K562 (cell line): ENCODE measurements around the gene SCMH1. TPM values are rescaled to one million over a fixed set of nuclear protein-coding genes. Genes with fewer than 3 reads are reported as not detected.
A peak's percentile ranks its signal among the peaks of the same experiment; 100 is the strongest.

Experiments used
- ARID2 ChIP-seq: fragments of 450-650 bp; IDR thresholded peaks from 2 replicates; pipeline ENCODE4 v1.6.1; 2017; ENCODE audit warnings: antibody characterized with exemption, mild to moderate bottlenecking
- BRD4 ChIP-seq: fragments of 200-600 bp; sonication (generic); IDR thresholded peaks from 2 replicates; pipeline ENCODE4 v1.6.1; 2017; ENCODE audit warnings: inconsistent platforms
- BRF2 ChIP-seq: IDR thresholded peaks from 3 replicates; pipeline ENCODE4 v1.6.1; 2011; ENCODE audit warnings: borderline replicate concordance, mild to moderate bottlenecking; ENCODE audit not compliant: insufficient read length, insufficient read depth
- E2F6 ChIP-seq, 2 experiments: IDR thresholded peaks; 2 replicates each; pipeline ENCODE4 v1.6.1; 2011; ENCODE audit warnings: borderline replicate concordance in 1 of 2, control low read depth in 1 of 2, low read depth in 1 of 2, low read length in 1 of 2, mild to moderate bottlenecking in 1 of 2, mixed read lengths in 1 of 2, moderate library complexity in 1 of 2; ENCODE audit not compliant: insufficient read depth in 1 of 2, insufficient read length in 1 of 2, poor library complexity in 1 of 2, severe bottlenecking in 1 of 2; ENCODE audit errors: extremely low read depth in 1 of 2
- ELF1 ChIP-seq: fragments of 200-800 bp; sonication (Bioruptor generic); IDR thresholded peaks from 2 replicates; pipeline ENCODE4 v1.6.1; 2016; ENCODE audit warnings: missing genetic modification characterization, missing compliant biosample characterization
- EP400 ChIP-seq: fragments of 450-650 bp; IDR thresholded peaks from 2 replicates; pipeline ENCODE4 v1.6.1; 2017; ENCODE audit warnings: antibody characterized with exemption, mild to moderate bottlenecking, moderate library complexity
- HIVEP1 ChIP-seq: fragments of 250-450 bp; sonication (Bioruptor Pico); IDR thresholded peaks from 2 replicates; pipeline ENCODE4 v1.4.0; 2020; ENCODE audit warnings: mild to moderate bottlenecking
- ILF3 ChIP-seq: fragments of 450-650 bp; IDR thresholded peaks from 2 replicates; pipeline ENCODE4 v1.6.1; 2018; ENCODE audit warnings: antibody characterized with exemption, mild to moderate bottlenecking, moderate library complexity, borderline replicate concordance
- MAFG ChIP-seq: fragments of 450-650 bp; conservative IDR thresholded peaks from 2 replicates; pipeline ENCODE4 v1.6.1; 2016; ENCODE audit warnings: missing genetic modification characterization, missing compliant biosample characterization
- MYBL2 ChIP-seq, 2 experiments: fragments of 450-650 bp in 1 of 2; sonication (generic) in 1 of 2; formaldehyde crosslinking in 1 of 2; IDR thresholded peaks; 2 replicates each; pipeline versions ENCODE4 v1.6.1 to v1.8.1; 2017 to 2022; ENCODE audit warnings: borderline replicate concordance in 1 of 2, inconsistent platforms in 1 of 2, low read depth in 1 of 2, mild to moderate bottlenecking in 1 of 2, missing genetic modification reagents in 1 of 2, moderate library complexity in 1 of 2
- NELFE ChIP-seq: IDR thresholded peaks from 2 replicates; pipeline ENCODE4 v1.6.1; 2011; ENCODE audit warnings: mild to moderate bottlenecking; ENCODE audit not compliant: insufficient read depth, insufficient read length
- NR3C1 ChIP-seq: sonication (generic); formaldehyde crosslinking; IDR thresholded peaks from 2 replicates; pipeline ENCODE4 v1.8.1; 2022; ENCODE audit warnings: missing genetic modification reagents
- NR4A1 ChIP-seq, 2 experiments: fragments of 250-450 bp in 1 of 2; fragments of 450-650 bp in 1 of 2; sonication (Bioruptor Pico) in 1 of 2; IDR thresholded peaks; 2 replicates each; pipeline versions ENCODE4 v1.4.0 to v1.6.1; 2016 to 2020; ENCODE audit warnings: mild to moderate bottlenecking in 2 of 2, missing compliant biosample characterization in 1 of 2, missing genetic modification characterization in 1 of 2, moderate library complexity in 1 of 2
- NRF1 ChIP-seq, 2 experiments: fragments of 450-650 bp; IDR thresholded peaks in 1 of 2; conservative IDR thresholded peaks in 1 of 2; 2 replicates each; pipeline ENCODE4 v1.6.1; 2014; ENCODE audit warnings: mild to moderate bottlenecking in 2 of 2
- PHB ChIP-seq: fragments of 250-450 bp; sonication (Bioruptor Pico); IDR thresholded peaks from 2 replicates; pipeline ENCODE4 v1.5.0; 2021
- RCOR1 ChIP-seq, 2 experiments: IDR thresholded peaks; 2 replicates each; pipeline ENCODE4 v1.6.1; 2012; ENCODE audit warnings: low read depth in 2 of 2, low read length in 2 of 2, borderline replicate concordance in 1 of 2, improper control_type of control experiment in 1 of 2
- SMAD4 ChIP-seq: fragments of 250-450 bp; sonication (Bioruptor Pico); conservative IDR thresholded peaks from 2 replicates; pipeline ENCODE4 v1.8.0; 2021; ENCODE audit warnings: inconsistent platforms, mild to moderate bottlenecking, moderate library complexity
- ZBTB17 ChIP-seq: fragments of 450-650 bp; formaldehyde crosslinking; IDR thresholded peaks from 2 replicates; pipeline ENCODE4 v1.4.0; 2020; ENCODE audit warnings: mild to moderate bottlenecking
- ZKSCAN3 ChIP-seq: fragments of 250-450 bp; sonication (Bioruptor Pico); IDR thresholded peaks from 2 replicates; pipeline ENCODE4 v1.4.0; 2020
- ZNF12 ChIP-seq: sonication (generic); formaldehyde crosslinking; IDR thresholded peaks from 2 replicates; pipeline ENCODE4 v1.4.0; 2020; ENCODE audit warnings: mild to moderate bottlenecking, missing genetic modification reagents
- ZNF124 ChIP-seq: sonication (generic); formaldehyde crosslinking; IDR thresholded peaks from 2 replicates; pipeline ENCODE4 v1.8.1; 2022; ENCODE audit warnings: missing genetic modification reagents
- ZNF436 ChIP-seq: fragments of 250-450, 450-650 bp; sonication (Bioruptor Pico); formaldehyde crosslinking; IDR thresholded peaks from 2 replicates; pipeline ENCODE4 v1.7.0; 2020; ENCODE audit warnings: mild to moderate bottlenecking
- ZNF507 ChIP-seq: conservative IDR thresholded peaks from 2 replicates; pipeline ENCODE4 v1.6.1; 2017; ENCODE audit warnings: missing genetic modification characterization, missing compliant biosample characterization
- polyA plus RNA-seq, 8 experiments: library from polyadenylated mRNA; depleted of rRNA in 4 of 8; stranded (reverse) in 5 of 8; unstranded in 3 of 8; fragments of >200 nt; fragmentation: Nextera tagmentation in 2 of 8; fragmentation: Illumina TruSeq in 1 of 8; extraction: Ambion mirVana in 2 of 8; extraction: Trizol in 1 of 8; gene quantifications; 2 replicates each; pipeline versions ENCODE4 v1.2.1 to v1.2.3, GENCODE V29; 2011 to 2014; ENCODE audit warnings: inconsistent platforms in 1 of 8, missing spikeins in 1 of 8
- total RNA-seq, 7 experiments: library from RNA; depleted of rRNA in 6 of 7; stranded (reverse); fragments of >200 nt in 6 of 7; fragmentation: Illumina TruSeq in 2 of 7; extraction: Trizol in 2 of 7; gene quantifications; 2 replicates each; pipeline versions ENCODE4 v1.2.1 to v1.2.3, GENCODE V29; 2011 to 2021; ENCODE audit warnings: low replicate concordance in 1 of 7
- TF ChIP-seq, protein P1 (sequence below), 3 experiments: fragments of 200-800 bp in 1 of 3; sonication (Bioruptor generic) in 1 of 3; sonication (generic) in 1 of 3; formaldehyde crosslinking in 1 of 3; IDR thresholded peaks; 2 replicates each; pipeline versions ENCODE4 v1.6.1 to v1.8.0; 2016 to 2022; ENCODE audit warnings: mild to moderate bottlenecking in 2 of 3, missing compliant biosample characterization in 2 of 3, missing genetic modification characterization in 2 of 3, missing genetic modification reagents in 1 of 3

SCMH1 gene
- total and polyA plus RNA-seq, 9 of the 15 experiments (the other 6 are each of a cell fraction or from before 2014, with no cell fraction given): 8.5 to 37.0 (median 26.8) TPM

- TF ChIP-seq, protein P1, sequence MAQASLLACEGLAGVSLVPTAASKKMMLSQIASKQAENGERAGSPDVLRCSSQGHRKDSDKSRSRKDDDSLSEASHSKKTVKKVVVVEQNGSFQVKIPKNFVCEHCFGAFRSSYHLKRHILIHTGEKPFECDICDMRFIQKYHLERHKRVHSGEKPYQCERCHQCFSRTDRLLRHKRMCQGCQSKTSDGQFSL (CRISPR knock-in tag; IDR thresholded peaks at IDR 0.05): no peak
- TF ChIP-seq, protein P1 (tag; IDR thresholded peaks at IDR 0.05): no peak
- TF ChIP-seq RCOR1 (IDR thresholded peaks at IDR 0.05; ENCODE audit: borderline replicate concordance in 1 of 2, low read depth in 2 of 2, low read length in 2 of 2): no peak
- TF ChIP-seq NRF1 (conservative IDR thresholded peaks at IDR 0.05 in 1 of 2, IDR thresholded peaks at IDR 0.05 in 1 of 2): peak; percentile 69 to 74; a peak in 2 of 4 replicates
- TF ChIP-seq SMAD4: peak; percentile 39; the same call in 1 of the 2 replicates
- TF ChIP-seq ELF1 (tag): no peak
- TF ChIP-seq ZBTB17 (CRISPR knock-in tag): no peak
- TF ChIP-seq ILF3: peak; percentile 72; the same call in 1 of the 2 replicates
- no peak for TF ChIP-seq NR3C1 (CRISPR knock-in tag)
- TF ChIP-seq BRF2: no peak
- no peak for TF ChIP-seq NELFE
- no peak for TF ChIP-seq HIVEP1 (CRISPR knock-in tag)
- TF ChIP-seq NR4A1 (CRISPR knock-in tag; IDR thresholded peaks at IDR 0.05): no peak; the same call in 1 of the 2 replicates
- no peak for TF ChIP-seq NR4A1 (tag; IDR thresholded peaks at IDR 0.05)
- TF ChIP-seq MAFG (tag): no peak
- TF ChIP-seq ZNF436 (CRISPR knock-in tag): no peak
- no peak for TF ChIP-seq MYBL2 (IDR thresholded peaks at IDR 0.05; ENCODE audit: low read depth)
- TF ChIP-seq MYBL2 (CRISPR knock-in tag; IDR thresholded peaks at IDR 0.05; ENCODE audit: borderline replicate concordance): no peak
- no peak for TF ChIP-seq PHB (CRISPR knock-in tag)
- no peak for TF ChIP-seq ARID2
- TF ChIP-seq E2F6 (IDR thresholded peaks at IDR 0.05; ENCODE audit: borderline replicate concordance in 1 of 2, extremely low read depth in 1 of 2, insufficient read depth in 1 of 2, insufficient read length in 1 of 2, low read depth in 1 of 2, low read length in 1 of 2, poor library complexity in 1 of 2, severe bottlenecking in 1 of 2): peak in 1 of 2 experiments; percentile 67
- TF ChIP-seq ZNF12 (CRISPR knock-in tag): no peak
- TF ChIP-seq EP400: no peak; the same call in 1 of the 2 replicates
- TF ChIP-seq ZNF507 (tag): no peak
- no peak for TF ChIP-seq ZKSCAN3
- peak; percentile 85; the same call in 1 of the 2 replicates for TF ChIP-seq BRD4
- TF ChIP-seq ZNF124 (CRISPR knock-in tag): no peak
Measured at GRCh38 chr1:41241749-41242341, at the start of gene SCMH1 (continued).
